NOMO-1 treated with dmso at 0.1 percent for 144 hours (cell line): ENCODE data around the gene SP8.

Experiments
- DNase-seq: peaks from one replicate; lab custom pipeline; 2025; ENCODE audit not compliant: unreplicated experiment; lab: John Stamatoyannopoulos, UW

The SP8 gene

GRCh38 chr7:20776214-20776911 is 10.3 kb downstream of the SP8 start:
- DNase-seq = no peak

GRCh38 chr7:20754001-20754400 is 32.7 kb downstream of the SP8 start:
- DNase-seq = no peak

DNA sequence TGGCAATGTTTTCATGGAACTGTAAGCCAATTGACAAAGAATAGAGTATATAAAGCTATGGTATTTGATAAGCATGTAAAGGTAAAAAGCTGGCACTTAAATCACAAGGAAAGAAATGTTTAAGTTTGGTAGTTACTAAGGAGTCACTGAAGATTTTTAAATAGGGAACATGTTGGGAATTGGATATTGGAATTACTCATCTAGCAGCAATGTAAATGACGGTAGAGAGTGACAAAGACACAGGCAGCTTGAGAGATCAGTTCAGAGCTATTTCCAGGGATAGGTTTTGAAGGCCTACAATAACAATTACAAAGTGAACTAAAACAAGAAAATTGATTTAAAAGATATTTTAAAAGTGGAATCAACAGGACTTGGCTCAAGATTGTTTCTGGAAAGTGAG is 36.8 kb downstream of the SP8 start:
- DNase-seq = no peak

DNA sequence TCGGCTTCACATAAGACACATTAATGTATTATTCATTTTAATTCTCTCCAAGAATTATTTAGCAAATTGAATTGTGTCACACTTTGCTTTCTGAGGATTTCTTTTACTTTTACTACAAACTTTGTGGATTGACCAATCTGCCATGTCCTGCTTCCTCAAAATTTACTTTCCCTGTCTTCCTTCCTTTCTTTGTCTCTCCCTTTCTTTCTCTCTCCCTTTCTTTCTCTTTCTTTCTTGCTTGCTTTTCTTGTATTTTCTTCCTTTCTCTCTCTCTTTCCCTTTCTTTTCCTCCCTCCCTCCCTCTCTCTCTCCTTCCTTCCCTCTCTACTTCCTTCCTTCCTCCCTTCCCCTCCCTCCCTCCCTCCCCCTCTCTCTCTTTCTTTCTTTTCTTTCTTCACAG is 37.8 kb downstream of the SP8 start:
- DNase-seq = no peak

GRCh38 chr7:20747001-20747400 is 39.7 kb downstream of the SP8 start:
- no peak for DNase-seq

DNA sequence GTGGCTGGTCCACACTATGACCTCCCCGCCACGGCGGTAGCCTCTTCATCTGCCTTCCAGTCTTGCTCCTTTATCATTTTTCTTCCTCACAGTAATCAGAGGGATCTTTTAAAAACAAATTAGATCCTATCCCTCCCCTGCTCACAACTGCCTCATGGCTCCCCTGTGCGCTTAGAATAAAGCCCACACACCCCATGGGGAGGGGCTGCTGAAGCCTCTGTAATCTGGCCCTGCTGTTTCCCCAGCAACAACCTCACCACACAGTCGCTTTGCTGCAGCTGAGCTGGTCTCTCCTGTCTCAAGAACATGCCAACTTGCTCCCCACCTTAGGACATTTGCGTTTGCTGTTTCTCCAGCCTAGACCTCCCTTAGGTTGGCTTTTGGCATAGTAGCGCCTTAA is 41.0 kb downstream of the SP8 start:
- no peak for DNase-seq

DNA sequence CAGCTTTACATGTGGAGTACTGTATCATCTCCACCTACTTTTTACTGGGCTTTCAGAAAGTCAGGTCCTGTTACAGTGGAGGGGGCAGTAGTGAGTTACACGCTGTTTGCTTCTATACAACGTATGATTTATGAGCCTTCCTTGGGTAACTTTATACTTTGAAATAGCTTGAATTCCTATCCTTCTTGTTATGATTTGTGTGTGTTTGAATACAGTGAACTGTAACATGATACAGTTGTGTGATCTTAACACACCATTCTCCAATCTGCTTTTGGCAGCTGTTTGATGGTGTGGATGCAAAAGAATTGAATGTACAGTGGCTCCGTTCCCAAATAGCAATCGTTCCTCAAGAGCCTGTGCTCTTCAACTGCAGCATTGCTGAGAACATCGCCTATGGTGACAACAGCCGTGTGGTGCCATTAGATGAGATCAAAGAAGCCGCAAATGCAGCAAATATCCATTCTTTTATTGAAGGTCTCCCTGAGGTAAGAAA is 41.7 kb downstream of the SP8 start:
- no peak for DNase-seq

DNA sequence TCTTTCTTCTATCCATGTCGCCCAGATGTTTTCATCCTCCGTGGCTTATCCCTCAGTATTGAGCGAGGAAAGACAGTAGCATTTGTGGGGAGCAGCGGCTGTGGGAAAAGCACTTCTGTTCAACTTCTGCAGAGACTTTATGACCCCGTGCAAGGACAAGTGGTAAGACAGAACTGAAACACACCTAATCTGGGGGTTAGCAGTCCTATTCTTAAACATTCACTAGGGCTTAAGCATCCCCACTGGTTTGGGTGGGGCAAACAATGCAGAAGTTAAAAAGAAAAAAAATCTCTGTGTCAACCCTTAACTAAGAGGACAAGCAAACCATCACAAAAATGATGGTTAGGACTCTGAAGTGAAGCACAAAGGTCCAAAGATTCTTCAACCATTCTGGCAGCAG is 43.8 kb downstream of the SP8 start:
- no peak for DNase-seq

DNA sequence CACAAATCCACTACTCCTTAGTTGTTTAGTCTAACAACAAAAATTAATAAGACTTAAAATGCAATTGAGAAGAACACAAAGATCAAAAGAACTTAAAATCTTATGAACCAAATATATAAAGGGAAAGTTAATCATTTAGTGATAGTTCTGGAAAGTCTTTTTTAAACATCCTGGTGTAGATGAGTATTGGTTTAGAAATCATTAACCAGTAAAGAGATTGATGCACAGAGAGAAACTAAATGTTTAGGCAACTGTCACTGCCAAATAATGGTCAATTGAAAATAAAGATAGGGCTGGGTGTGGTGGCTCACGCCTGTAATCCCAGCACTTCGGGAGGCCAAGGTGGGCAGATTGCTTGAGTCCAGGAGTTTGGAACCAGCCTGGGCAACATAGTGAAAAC is 44.9 kb downstream of the SP8 start:
- no peak for DNase-seq

- DNase-seq = no peak
These were observed 47.9 kb downstream of the SP8 start for GRCh38 chr7:20738518-20739481.

DNA sequence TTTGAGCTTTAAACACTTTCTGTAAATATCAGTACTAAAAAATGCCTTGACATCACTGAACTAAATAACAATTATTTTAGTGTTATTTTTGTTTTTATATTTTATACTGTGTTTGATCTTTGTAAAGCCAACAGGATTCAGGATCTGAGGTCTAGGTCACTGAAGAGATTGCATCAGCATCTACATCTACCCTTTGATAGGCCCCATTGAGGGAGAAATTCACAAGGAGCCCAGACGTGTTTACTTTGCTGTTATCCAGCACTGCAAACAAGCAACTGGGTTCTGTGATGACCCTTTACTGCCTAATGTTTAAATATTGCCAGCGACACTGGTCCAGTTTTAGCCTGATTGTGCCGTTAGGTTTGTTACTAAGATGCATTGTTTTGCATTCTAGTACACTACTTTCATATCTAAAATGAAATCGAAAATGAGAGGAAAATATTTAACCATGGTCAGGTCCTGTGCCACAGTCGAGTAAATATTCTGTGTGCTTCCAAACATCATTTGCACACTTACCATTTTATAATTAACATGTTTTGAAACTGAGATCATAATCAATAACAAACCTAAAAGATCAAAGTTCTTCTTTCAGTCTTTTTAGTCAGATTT is 48.7 kb downstream of the SP8 start:
- DNase-seq = no peak

DNA sequence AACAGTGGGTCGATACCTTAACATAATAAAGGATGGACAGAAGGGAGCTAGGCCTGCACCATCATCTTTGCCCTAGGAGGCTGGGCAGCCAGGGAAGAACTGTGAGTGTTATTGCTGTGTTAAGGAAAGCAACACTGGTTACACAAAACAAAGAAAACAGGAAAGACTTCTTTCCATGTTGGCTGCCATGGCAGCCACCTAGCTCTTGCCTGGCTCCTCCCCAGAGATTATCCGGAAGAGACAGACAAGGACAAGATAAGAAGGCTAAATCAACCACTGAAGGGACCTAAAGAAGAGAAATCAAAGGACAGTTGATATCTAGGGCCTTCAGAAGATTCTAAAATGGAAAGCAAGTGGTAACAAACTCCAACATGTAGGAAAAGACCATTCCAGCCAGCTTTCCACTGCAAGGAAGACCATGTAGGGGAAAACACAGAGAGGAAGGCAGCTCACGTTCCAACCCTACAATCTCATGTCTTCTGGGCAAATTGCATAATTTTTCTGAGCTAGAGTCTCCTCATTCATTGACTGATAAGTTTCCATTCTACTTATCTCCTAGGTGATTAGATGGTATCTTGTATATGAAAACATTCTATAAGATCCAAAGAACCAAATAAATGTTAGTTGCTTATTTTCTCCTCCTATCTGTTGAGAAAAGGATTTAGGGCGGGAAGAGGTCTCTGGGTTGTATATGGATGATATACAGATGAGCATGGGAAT is 51.2 kb downstream of the SP8 start:
- DNase-seq = no peak
